HepG2 (cell line): ENCODE data around the gene FITM1. TPM values are rescaled to one million over a fixed set of nuclear protein-coding genes. Genes with fewer than 3 reads are reported as not detected.

ENCODE experiments used
- ATF7 ChIP-seq, 2 experiments: fragments of 450-650 bp in 1 of 2; sonication (generic) in 1 of 2; formaldehyde crosslinking in 1 of 2; IDR thresholded peaks; 2 replicates each; pipeline versions ENCODE4 v1.4.0 to v1.6.1; 2016 to 2020; ENCODE audit warnings: antibody characterized with exemption in 1 of 2, mild to moderate bottlenecking in 1 of 2, missing genetic modification reagents in 1 of 2
- CHCHD3 ChIP-seq: sonication (generic); formaldehyde crosslinking; IDR thresholded peaks from 2 replicates; pipeline ENCODE4 v1.8.0; 2022; ENCODE audit warnings: mild to moderate bottlenecking, missing genetic modification reagents, moderate library complexity
- ETV5 ChIP-seq: IDR thresholded peaks from 2 replicates; pipeline ENCODE4 v1.6.1; 2018; ENCODE audit warnings: missing biosample characterization, missing genetic modification reagents, inconsistent platforms, borderline replicate concordance
- HNRNPL ChIP-seq: fragments of 200-400 bp; formaldehyde crosslinking; IDR thresholded peaks from 2 replicates; pipeline ENCODE4 v1.6.1; 2017; ENCODE audit warnings: mild to moderate bottlenecking, low read depth, low read length
- LCORL ChIP-seq, 2 experiments: fragments of 450-650 bp in 1 of 2; sonication (generic) in 1 of 2; formaldehyde crosslinking in 1 of 2; IDR thresholded peaks; 2 replicates each; pipeline versions ENCODE4 v1.5.0 to v1.6.1; 2017 to 2020; ENCODE audit warnings: antibody characterized with exemption in 1 of 2, missing genetic modification reagents in 1 of 2
- MAZ ChIP-seq, 2 experiments: sonication (generic) in 1 of 2; formaldehyde crosslinking in 1 of 2; IDR thresholded peaks; 2 replicates each; pipeline versions ENCODE4 v1.5.0 to v1.6.1; 2012 to 2020; ENCODE audit warnings: low read depth in 2 of 2, mild to moderate bottlenecking in 2 of 2, borderline replicate concordance in 1 of 2, improper control_type of control experiment in 1 of 2, low read length in 1 of 2, missing genetic modification reagents in 1 of 2, moderate library complexity in 1 of 2
- NFIC ChIP-seq: IDR thresholded peaks from 2 replicates; pipeline ENCODE4 v1.6.1; 2012; ENCODE audit warnings: mild to moderate bottlenecking, low read length, inconsistent platforms
- REPIN1 ChIP-seq: sonication (generic); formaldehyde crosslinking; IDR thresholded peaks from 2 replicates; pipeline ENCODE4 v1.8.0; 2022; ENCODE audit warnings: missing genetic modification reagents, low read depth, mild to moderate bottlenecking, borderline replicate concordance
- SOX6 ChIP-seq, 2 experiments: fragments of 450-650 bp in 1 of 2; sonication (generic) in 1 of 2; formaldehyde crosslinking in 1 of 2; IDR thresholded peaks; 2 replicates each; pipeline versions ENCODE4 v1.4.0 to v1.6.1; 2017 to 2020; ENCODE audit warnings: antibody characterized with exemption in 1 of 2, mild to moderate bottlenecking in 1 of 2, missing genetic modification reagents in 1 of 2
- TEAD3 ChIP-seq: optimal IDR thresholded peaks from 2 replicates; pipeline ENCODE3; 2016; ENCODE audit warnings: borderline replicate concordance
- TRIM24 ChIP-seq: sonication (generic); formaldehyde crosslinking; IDR thresholded peaks from 2 replicates; pipeline ENCODE4 v1.8.0; 2022; ENCODE audit warnings: mild to moderate bottlenecking, missing genetic modification reagents
- ZBTB2 ChIP-seq: sonication (generic); formaldehyde crosslinking; IDR thresholded peaks from 2 replicates; pipeline ENCODE4 v1.8.0; 2022; ENCODE audit warnings: low read depth, missing genetic modification reagents
- ZBTB38 ChIP-seq: sonication (generic); formaldehyde crosslinking; IDR thresholded peaks from 2 replicates; pipeline ENCODE4 v1.5.1; 2020; ENCODE audit warnings: mild to moderate bottlenecking, missing genetic modification reagents
- ZNF292 ChIP-seq: sonication (generic); formaldehyde crosslinking; IDR thresholded peaks from 2 replicates; pipeline ENCODE4 v1.8.1; 2022; ENCODE audit warnings: mild to moderate bottlenecking, low read depth, missing genetic modification reagents, borderline replicate concordance
- ZNF44 ChIP-seq: sonication (generic); formaldehyde crosslinking; IDR thresholded peaks from 2 replicates; pipeline ENCODE4 v1.5.1; 2020; ENCODE audit warnings: mild to moderate bottlenecking, missing genetic modification reagents
- ZZZ3 ChIP-seq: sonication (generic); formaldehyde crosslinking; IDR thresholded peaks from 2 replicates; pipeline ENCODE4 v1.4.0; 2020; ENCODE audit warnings: missing genetic modification reagents, mild to moderate bottlenecking, borderline replicate concordance
- polyA plus RNA-seq, 8 experiments: library from polyadenylated mRNA; depleted of rRNA in 3 of 8; stranded (reverse) in 7 of 8; unstranded in 1 of 8; fragments of >200 nt; fragmentation: Illumina TruSeq in 4 of 8; extraction: Trizol in 4 of 8; gene quantifications; 2 replicates each; pipeline versions ENCODE4 v1.2.1 to v1.2.3, GENCODE V29; 2011 to 2016; ENCODE audit warnings: low read depth in 4 of 8, missing spikeins in 1 of 8, mixed read lengths in 1 of 8; ENCODE audit not compliant: insufficient read depth in 1 of 8
- total RNA-seq, 5 experiments: library from RNA; depleted of rRNA; stranded (reverse); fragments of >200 nt; fragmentation: Illumina TruSeq; extraction: Trizol; gene quantifications; 2 replicates each; pipeline ENCODE4 v1.2.3, GENCODE V29; 2016; ENCODE audit warnings: low read depth in 1 of 5
- TF ChIP-seq, protein P1 (sequence below): sonication (generic); formaldehyde crosslinking; IDR thresholded peaks from 2 replicates; pipeline ENCODE4 v1.5.0; 2020; ENCODE audit warnings: mild to moderate bottlenecking, missing genetic modification reagents, moderate library complexity
- TF ChIP-seq, protein P2 (sequence below): sonication (generic); formaldehyde crosslinking; IDR thresholded peaks from 2 replicates; pipeline ENCODE4 v1.4.0; 2020; ENCODE audit warnings: missing genetic modification reagents, borderline replicate concordance
- TF ChIP-seq, protein P3 (sequence below): IDR thresholded peaks from 2 replicates; pipeline ENCODE4 v1.6.1; 2016; ENCODE audit warnings: mild to moderate bottlenecking
- TF ChIP-seq, protein P4 (sequence below): sonication (generic); formaldehyde crosslinking; IDR thresholded peaks from 2 replicates; pipeline ENCODE4 v1.4.0; 2020; ENCODE audit warnings: missing genetic modification reagents

The FITM1 gene
- total and polyA plus RNA-seq, 2 of the 13 experiments (the other 11 are each of a cell fraction or from before 2014, with no cell fraction given): 2.7 to 5.8 TPM

DNA sequence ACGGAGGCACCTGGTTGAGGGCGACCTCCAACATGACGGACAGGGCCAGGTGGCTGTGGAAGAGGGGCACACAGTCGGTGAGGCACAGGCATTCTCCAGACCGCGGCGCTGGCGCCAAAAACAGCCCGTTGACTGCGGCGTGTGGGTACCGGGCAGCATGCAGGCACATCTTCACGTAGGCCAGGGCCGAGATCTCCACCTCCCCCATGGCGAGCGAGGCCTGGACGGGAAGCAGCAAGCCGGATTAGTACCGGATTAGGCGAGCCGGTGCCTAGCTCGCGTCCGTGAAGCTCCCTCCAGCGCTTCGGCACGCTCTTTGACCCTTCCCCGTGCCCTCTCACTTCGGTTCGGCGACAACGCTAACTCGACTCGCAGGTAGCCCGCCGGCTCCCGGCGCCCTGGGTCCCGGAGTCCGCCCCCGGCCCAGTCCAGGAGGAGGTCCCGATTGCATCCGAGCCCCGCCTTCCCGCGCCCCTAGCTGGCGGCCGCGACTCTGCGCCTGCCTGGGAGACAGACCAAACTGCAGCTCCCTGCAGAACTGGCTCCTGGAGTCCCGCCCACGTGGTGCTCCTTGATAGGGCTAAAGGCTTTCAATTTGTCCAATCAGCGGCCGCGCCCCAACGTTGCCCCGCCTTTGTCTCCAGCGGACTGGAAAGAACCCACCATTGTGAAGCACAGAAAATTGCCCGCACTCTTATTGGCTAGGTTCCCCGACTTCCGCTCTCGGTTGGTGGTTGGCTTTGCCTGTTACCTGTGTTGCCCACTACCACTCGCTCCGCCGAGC, 10.8 kb downstream of the FITM1 start, which contains the start of gene EMC9 (continued):
- TF ChIP-seq, protein P1, sequence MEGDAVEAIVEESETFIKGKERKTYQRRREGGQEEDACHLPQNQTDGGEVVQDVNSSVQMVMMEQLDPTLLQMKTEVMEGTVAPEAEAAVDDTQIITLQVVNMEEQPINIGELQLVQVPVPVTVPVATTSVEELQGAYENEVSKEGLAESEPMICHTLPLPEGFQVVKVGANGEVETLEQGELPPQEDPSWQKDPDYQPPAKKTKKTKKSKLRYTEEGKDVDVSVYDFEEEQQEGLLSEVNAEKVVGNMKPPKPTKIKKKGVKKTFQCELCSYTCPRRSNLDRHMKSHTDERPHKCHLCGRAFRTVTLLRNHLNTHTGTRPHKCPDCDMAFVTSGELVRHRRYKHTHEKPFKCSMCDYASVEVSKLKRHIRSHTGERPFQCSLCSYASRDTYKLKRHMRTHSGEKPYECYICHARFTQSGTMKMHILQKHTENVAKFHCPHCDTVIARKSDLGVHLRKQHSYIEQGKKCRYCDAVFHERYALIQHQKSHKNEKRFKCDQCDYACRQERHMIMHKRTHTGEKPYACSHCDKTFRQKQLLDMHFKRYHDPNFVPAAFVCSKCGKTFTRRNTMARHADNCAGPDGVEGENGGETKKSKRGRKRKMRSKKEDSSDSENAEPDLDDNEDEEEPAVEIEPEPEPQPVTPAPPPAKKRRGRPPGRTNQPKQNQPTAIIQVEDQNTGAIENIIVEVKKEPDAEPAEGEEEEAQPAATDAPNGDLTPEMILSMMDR (CRISPR knock-in tag): peak; percentile 53
- TF ChIP-seq ZZZ3 (CRISPR knock-in tag): peak; percentile 92
- no peak for TF ChIP-seq SOX6 (IDR thresholded peaks at IDR 0.05)
- peak; percentile 67 for TF ChIP-seq SOX6 (CRISPR knock-in tag; IDR thresholded peaks at IDR 0.05)
- no peak for TF ChIP-seq TRIM24 (CRISPR knock-in tag)
- no peak; the same call in none of the 2 replicates for TF ChIP-seq ZNF44 (CRISPR knock-in tag)
- TF ChIP-seq ATF7 (IDR thresholded peaks at IDR 0.05): no peak
- peak; percentile 82 for TF ChIP-seq ATF7 (CRISPR knock-in tag; IDR thresholded peaks at IDR 0.05)
- TF ChIP-seq, protein P2, sequence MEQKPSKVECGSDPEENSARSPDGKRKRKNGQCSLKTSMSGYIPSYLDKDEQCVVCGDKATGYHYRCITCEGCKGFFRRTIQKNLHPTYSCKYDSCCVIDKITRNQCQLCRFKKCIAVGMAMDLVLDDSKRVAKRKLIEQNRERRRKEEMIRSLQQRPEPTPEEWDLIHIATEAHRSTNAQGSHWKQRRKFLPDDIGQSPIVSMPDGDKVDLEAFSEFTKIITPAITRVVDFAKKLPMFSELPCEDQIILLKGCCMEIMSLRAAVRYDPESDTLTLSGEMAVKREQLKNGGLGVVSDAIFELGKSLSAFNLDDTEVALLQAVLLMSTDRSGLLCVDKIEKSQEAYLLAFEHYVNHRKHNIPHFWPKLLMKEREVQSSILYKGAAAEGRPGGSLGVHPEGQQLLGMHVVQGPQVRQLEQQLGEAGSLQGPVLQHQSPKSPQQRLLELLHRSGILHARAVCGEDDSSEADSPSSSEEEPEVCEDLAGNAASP (CRISPR knock-in tag): peak; percentile 87
- TF ChIP-seq ZBTB38: peak; percentile 78
- TF ChIP-seq, protein P3, sequence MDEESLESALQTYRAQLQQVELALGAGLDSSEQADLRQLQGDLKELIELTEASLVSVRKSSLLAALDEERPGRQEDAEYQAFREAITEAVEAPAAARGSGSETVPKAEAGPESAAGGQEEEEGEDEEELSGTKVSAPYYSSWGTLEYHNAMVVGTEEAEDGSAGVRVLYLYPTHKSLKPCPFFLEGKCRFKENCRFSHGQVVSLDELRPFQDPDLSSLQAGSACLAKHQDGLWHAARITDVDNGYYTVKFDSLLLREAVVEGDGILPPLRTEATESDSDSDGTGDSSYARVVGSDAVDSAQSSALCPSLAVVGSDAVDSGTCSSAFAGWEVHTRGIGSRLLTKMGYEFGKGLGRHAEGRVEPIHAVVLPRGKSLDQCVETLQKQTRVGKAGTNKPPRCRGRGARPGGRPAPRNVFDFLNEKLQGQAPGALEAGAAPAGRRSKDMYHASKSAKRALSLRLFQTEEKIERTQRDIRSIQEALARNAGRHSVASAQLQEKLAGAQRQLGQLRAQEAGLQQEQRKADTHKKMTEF (CRISPR knock-in tag): peak; percentile 95
- TF ChIP-seq, protein P4, sequence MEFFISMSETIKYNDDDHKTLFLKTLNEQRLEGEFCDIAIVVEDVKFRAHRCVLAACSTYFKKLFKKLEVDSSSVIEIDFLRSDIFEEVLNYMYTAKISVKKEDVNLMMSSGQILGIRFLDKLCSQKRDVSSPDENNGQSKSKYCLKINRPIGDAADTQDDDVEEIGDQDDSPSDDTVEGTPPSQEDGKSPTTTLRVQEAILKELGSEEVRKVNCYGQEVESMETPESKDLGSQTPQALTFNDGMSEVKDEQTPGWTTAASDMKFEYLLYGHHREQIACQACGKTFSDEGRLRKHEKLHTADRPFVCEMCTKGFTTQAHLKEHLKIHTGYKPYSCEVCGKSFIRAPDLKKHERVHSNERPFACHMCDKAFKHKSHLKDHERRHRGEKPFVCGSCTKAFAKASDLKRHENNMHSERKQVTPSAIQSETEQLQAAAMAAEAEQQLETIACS (CRISPR knock-in tag): peak; percentile 43; the same call in 1 of the 2 replicates
- TF ChIP-seq REPIN1 (CRISPR knock-in tag): peak; percentile 6; the same call in 1 of the 2 replicates
- peak; percentile 61; the same call in 1 of the 2 replicates for TF ChIP-seq MAZ (IDR thresholded peaks at IDR 0.05; ENCODE audit: borderline replicate concordance, low read depth, low read length)
- TF ChIP-seq MAZ (CRISPR knock-in tag; IDR thresholded peaks at IDR 0.05; ENCODE audit: low read depth): peak; percentile 95
- 0 out of 2 replicates have a peak, but pooled peaks have one; percentile 92 for TF ChIP-seq CHCHD3 (CRISPR knock-in tag)
- TF ChIP-seq HNRNPL: peak; percentile 92
- no peak for TF ChIP-seq LCORL (IDR thresholded peaks at IDR 0.05)
- no peak for TF ChIP-seq LCORL (CRISPR knock-in tag; IDR thresholded peaks at IDR 0.05)
- TF ChIP-seq ZNF292: peak; percentile 80
- TF ChIP-seq NFIC: no peak
- peak; percentile 79 for TF ChIP-seq ETV5 (CRISPR knock-in tag)
- no peak for TF ChIP-seq TEAD3 (CRISPR knock-in tag)
- no peak for TF ChIP-seq ZBTB2 (CRISPR knock-in tag)
